Keratinocyte (primary cell): ENCODE data around the gene FTO. TPM values are rescaled to one million over a fixed set of nuclear protein-coding genes. Genes with fewer than 3 reads are reported as not detected.

Experiments used
- DNase-seq: peaks from one replicate; pipeline ENCODE4 v3.0.0-alpha.2; 2011; ENCODE audit warnings: low read depth, missing footprints, low spot score
- FAIRE-seq: peaks from 2 replicates; lab custom pipeline; 2011; peaks lifted over from hg19 to GRCh38; lab: Jason Lieb, UNC
- H2AFZ ChIP-seq: 2 replicates; pipeline ENCODE4 v1.6.0; 2012; ENCODE audit warnings: low read length, control low read depth, inconsistent platforms; ENCODE audit not compliant: control insufficient read depth
- H3K27ac ChIP-seq: 2 replicates; pipeline ENCODE4 v1.5.1; 2011; ENCODE audit warnings: low read length; ENCODE audit not compliant: control insufficient read depth, insufficient read depth
- H3K27me3 ChIP-seq: 3 replicates; pipeline ENCODE4 v1.6.0; 2011; ENCODE audit warnings: low read length; ENCODE audit not compliant: control insufficient read depth, insufficient read depth; ENCODE audit errors: extremely low read depth
- H3K36me3 ChIP-seq, 2 experiments: 2 replicates in 1 of 2; 3 replicates in 1 of 2; pipeline ENCODE4 v1.5.1; 2011; ENCODE audit warnings: low read length in 2 of 2, mild to moderate bottlenecking in 1 of 2; ENCODE audit not compliant: control insufficient read depth in 2 of 2, insufficient read depth in 2 of 2; ENCODE audit errors: extremely low read depth in 1 of 2
- H3K4me1 ChIP-seq: 3 replicates; pipeline ENCODE4 v1.5.1; 2011; ENCODE audit warnings: low read length; ENCODE audit not compliant: control insufficient read depth, insufficient read depth; ENCODE audit errors: extremely low read depth
- H3K4me2 ChIP-seq: 3 replicates; pipeline ENCODE4 v1.6.0; 2011; ENCODE audit warnings: low read depth, low read length; ENCODE audit not compliant: control insufficient read depth, insufficient read depth; ENCODE audit errors: extremely low read depth
- H3K4me3 ChIP-seq, 3 experiments: fragments of 200-600 bp in 1 of 3; sonication (generic) in 1 of 3; 2 replicates in 2 of 3; 3 replicates in 1 of 3; pipeline ENCODE4 v1.5.1; 2011 to 2016; ENCODE audit warnings: low read length in 3 of 3, mild to moderate bottlenecking in 3 of 3, control low read depth in 2 of 3, inconsistent platforms in 1 of 3, low read depth in 1 of 3, mixed read lengths in 1 of 3, mixed run types in 1 of 3, moderate library complexity in 1 of 3; ENCODE audit not compliant: control insufficient read depth in 2 of 3, insufficient read depth in 2 of 3; ENCODE audit errors: extremely low read depth in 1 of 3
- H3K79me2 ChIP-seq: 2 replicates; pipeline ENCODE4 v1.6.0; 2012; ENCODE audit warnings: low read length; ENCODE audit not compliant: control insufficient read depth, insufficient read depth
- H3K9ac ChIP-seq: 3 replicates; pipeline ENCODE4 v1.6.0; 2011; ENCODE audit warnings: low read length; ENCODE audit not compliant: control insufficient read depth, insufficient read depth; ENCODE audit errors: extremely low read depth
- H3K9me1 ChIP-seq: 3 replicates; pipeline ENCODE4 v1.6.0; 2011; ENCODE audit warnings: low read length; ENCODE audit not compliant: control insufficient read depth, insufficient read depth; ENCODE audit errors: extremely low read depth
- H3K9me3 ChIP-seq: 2 replicates; pipeline ENCODE4 v1.5.1; 2012; ENCODE audit warnings: low read depth, low read length; ENCODE audit not compliant: control insufficient read depth
- H4K20me1 ChIP-seq: 3 replicates; pipeline ENCODE4 v1.6.0; 2011; ENCODE audit warnings: low read length; ENCODE audit not compliant: control insufficient read depth, insufficient read depth; ENCODE audit errors: extremely low read depth
- CTCF ChIP-seq, 3 experiments: IDR thresholded peaks in 1 of 3; conservative IDR thresholded peaks in 1 of 3; optimal IDR thresholded peaks in 1 of 3; 2 replicates in 2 of 3; 3 replicates in 1 of 3; pipeline versions ENCODE3 to v1.5.1; 2011; ENCODE audit warnings: low read length in 3 of 3, mild to moderate bottlenecking in 3 of 3, moderate library complexity in 2 of 3, control low read depth in 1 of 3, inconsistent platforms in 1 of 3; ENCODE audit not compliant: insufficient read depth in 2 of 3; ENCODE audit errors: extremely low read depth in 1 of 3
- EZH2 ChIP-seq: IDR thresholded peaks from one replicate; pipeline ENCODE4 v1.6.1; 2012; ENCODE audit warnings: inconsistent platforms, mild to moderate bottlenecking, low read length, moderate library complexity
- dilution Hi-C: fragments of 300-500 bp; cut with MboI; formaldehyde crosslinking; loops from one replicate; pipeline ENCODE4 v1.7.0; 2020; ENCODE audit warnings: low sequenced_read_pairs; ENCODE audit not compliant: extremely low pct_ligation_motif_present
- polyA plus RNA-seq, 5 experiments: library from polyadenylated mRNA; depleted of rRNA in 3 of 5; stranded (reverse) in 3 of 5; stranded (forward) in 1 of 5; unstranded in 1 of 5; fragments of >200 nt; gene quantifications; 1 replicate in 1 of 5; 2 replicates in 3 of 5; 3 replicates in 1 of 5; pipeline versions ENCODE4 v1.2.1 to v1.2.3, GENCODE V29; 2011 to 2012; ENCODE audit warnings: missing spikeins in 2 of 5, low read depth in 1 of 5, low replicate concordance in 1 of 5

Gene FTO
- polyA plus RNA-seq, 1 donor (not counting 4 experiments of a cell fraction or from before 2014, with no cell fraction given): 56.4 TPM

- no peaks in the 10 kb centered on the region for H4K20me1 ChIP-seq
- no peak for DNase-seq
- dilution Hi-C loops: loop anchor here (5.0 kb wide), 1 partner anchor 35 kb away; no protein-coding TSS in a partner anchor
These were observed 243.7 kb downstream of the FTO start for GRCh38 chr16:53947642-53948041.

GRCh38 chr16:53948326-53948725, 244.4 kb downstream of the FTO start:
- FAIRE-seq (no peak), DNase-seq (no peak)
- H3K9me3 ChIP-seq: no peaks in the 10 kb centered on the region
- H3K27me3 ChIP-seq: no peaks in the 10 kb centered on the region
- H4K20me1 ChIP-seq: no peaks in the 10 kb centered on the region
- H3K4me3 ChIP-seq: no peak overlapping the region
- H3K4me2 ChIP-seq: no peak overlapping the region
- TF ChIP-seq EZH2 (no peak), CTCF (optimal IDR thresholded peaks at IDR 0.05 in 1 of 3, IDR thresholded peaks at IDR 0.05 in 1 of 3, conservative IDR thresholded peaks at IDR 0.05 in 1 of 3; ENCODE audit: extremely low read depth in 1 of 3, insufficient read depth in 2 of 3, low read length in 3 of 3) (no peak)
- no peaks in the 10 kb centered on the region for H3K9me1 ChIP-seq
- H3K27ac ChIP-seq: no peak overlapping the region
- H3K4me1 ChIP-seq: no peaks in the 10 kb centered on the region
- no peak overlapping the region for H3K9ac ChIP-seq
- no peaks in the 10 kb centered on the region for H3K36me3 ChIP-seq
- no peak overlapping the region for H2AFZ ChIP-seq
- dilution Hi-C loops: loop anchor here (5.0 kb wide), 1 partner anchor 36 kb away; no protein-coding TSS in a partner anchor
- H3K79me2 ChIP-seq: no peaks in the 10 kb centered on the region

More at GRCh38 chr16:53947642-53948041, 243.7 kb downstream of the FTO start:
- no peak for TF ChIP-seq CTCF (optimal IDR thresholded peaks at IDR 0.05 in 1 of 3, IDR thresholded peaks at IDR 0.05 in 1 of 3, conservative IDR thresholded peaks at IDR 0.05 in 1 of 3; ENCODE audit: extremely low read depth in 1 of 3, insufficient read depth in 2 of 3, low read length in 3 of 3)
- no peak for TF ChIP-seq EZH2
- no peaks in the 10 kb centered on the region for H3K9me1 ChIP-seq
- FAIRE-seq: no peak
- no peak overlapping the region for H2AFZ ChIP-seq
- H3K4me1 ChIP-seq: no peaks in the 10 kb centered on the region
- no peak overlapping the region for H3K27ac ChIP-seq
- no peak overlapping the region for H3K4me3 ChIP-seq
- H3K9me3 ChIP-seq: no peaks in the 10 kb centered on the region
- H3K9ac ChIP-seq: no peak overlapping the region
- no peak overlapping the region for H3K4me2 ChIP-seq
- H3K79me2 ChIP-seq: no peaks in the 10 kb centered on the region
- H3K36me3 ChIP-seq: no peaks in the 10 kb centered on the region
- no peaks in the 10 kb centered on the region for H3K27me3 ChIP-seq
